Naive thymus-derived CD8-positive, alpha-beta T cell (primary cell): ENCODE data around the gene SNX22. TPM values are rescaled to one million over a fixed set of nuclear protein-coding genes. Genes with fewer than 3 reads are reported as not detected.

ENCODE experiments used
- ATAC-seq, 2 donors: fragments of 150-1000 bp; cut with Tn5 transposase in 1 of 2; sonication (Bioruptor Pico), chemical (Tn5 transposase) in 1 of 2; 1 replicate in 1 of 2; 2 replicates in 1 of 2; pipeline ENCODE4 v1.10.0; 2021; ENCODE audit warnings: mild to moderate bottlenecking in 2 of 2, moderate library complexity in 2 of 2
- POLR2A ChIA-PET: fragments of 350-600 bp; sonication (Branson Sonifier 250); formaldehyde crosslinking; loops from one replicate; lab custom pipeline; 2021; ENCODE audit warnings: antibody characterized with exemption; lab: Charles Lee
- DNase-seq, 10 donors: peaks; one replicate each; pipeline versions ENCODE4 v3.0.0 to v3.0.0-alpha.2; 2020 to 2022
- H3K27ac Mint-ChIP-seq, 10 donors: one replicate each; pipeline ENCODE4 v1.8.0; 2020 to 2022; ENCODE audit warnings: mild to moderate bottlenecking in 10 of 10, mixed read lengths in 10 of 10, moderate library complexity in 4 of 10, inconsistent platforms in 1 of 10
- H3K27me3 Mint-ChIP-seq, 5 donors: one replicate each; pipeline ENCODE4 v1.8.0; 2021 to 2022; ENCODE audit warnings: mixed read lengths in 5 of 5
- H3K36me3 Mint-ChIP-seq, 3 donors: one replicate each; pipeline ENCODE4 v1.8.0; 2020 to 2022; ENCODE audit warnings: mixed read lengths in 3 of 3, mild to moderate bottlenecking in 2 of 3, inconsistent platforms in 1 of 3
- H3K4me1 Mint-ChIP-seq, 4 donors: one replicate each; pipeline ENCODE4 v1.8.0; 2021 to 2022; ENCODE audit warnings: mixed read lengths in 4 of 4
- H3K4me3 Mint-ChIP-seq, 10 donors: one replicate each; pipeline ENCODE4 v1.8.0; 2020 to 2022; ENCODE audit warnings: mild to moderate bottlenecking in 10 of 10, mixed read lengths in 10 of 10, moderate library complexity in 6 of 10, inconsistent platforms in 1 of 10
- H3K9me3 Mint-ChIP-seq, 9 donors: one replicate each; pipeline ENCODE4 v1.8.0; 2020 to 2022; ENCODE audit warnings: mixed read lengths in 9 of 9, mild to moderate bottlenecking in 3 of 9, inconsistent platforms in 1 of 9, moderate library complexity in 1 of 9
- polyA plus RNA-seq, 3 donors: library from polyadenylated mRNA; unstranded; fragments of 300-500 nt; fragmentation: Illumina TruSeq; gene quantifications; one replicate each; pipeline ENCODE4 v1.2.3, GENCODE V29; 2021
- total RNA-seq, 8 experiments: library from RNA in 2 of 8; stranded (reverse) in 2 of 8; gene quantifications; one replicate each; pipeline ENCODE4 v1.2.3 and lab custom pipeline; 2021 to 2026

Gene SNX22
- total and polyA plus RNA-seq, 5 experiments from 2014 or later = 0.64 to 4.4 (median 0.99) TPM

DNA sequence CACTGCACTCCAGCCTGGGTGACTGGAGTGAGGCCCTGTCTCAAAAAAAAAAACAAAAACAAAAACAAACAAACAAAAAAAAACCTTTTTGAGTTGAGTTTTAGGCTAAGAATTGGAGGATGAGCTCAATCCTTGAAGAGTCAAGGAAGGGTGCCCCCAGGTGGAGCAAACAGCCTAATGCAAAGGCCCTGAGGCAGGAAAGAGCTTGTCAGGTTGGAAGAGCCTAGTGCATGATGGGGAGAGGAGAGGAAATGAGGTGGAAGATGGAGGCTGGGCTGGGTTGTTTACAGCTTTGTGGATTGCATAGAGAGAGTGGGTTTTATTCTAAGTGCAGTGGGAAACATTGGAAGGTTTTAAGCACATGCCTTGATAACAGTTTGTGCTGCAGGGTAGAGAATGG lies 2.1 kb upstream of the SNX22 start:
- ATAC-seq (no peak), DNase-seq (no peak)
- no peaks in the 10 kb centered on the region for H3K9me3 Mint-ChIP-seq
- peaks cover 0 to 12% (median 2%) of the 10 kb centered on the region in 3 donors for H3K36me3 Mint-ChIP-seq
- peak overlapping the region in 7 of 10 donors; percentile 9 to 63 (median 38) for H3K4me3 Mint-ChIP-seq
- peak overlapping the region in 5 of 10 donors; percentile 1 to 35 (median 10) for H3K27ac Mint-ChIP-seq
- peaks cover 0 to 10% (median 1%) of the 10 kb centered on the region in 5 donors for H3K27me3 Mint-ChIP-seq
- H3K4me1 Mint-ChIP-seq = peaks cover 14 to 39% (median 35%) of the 10 kb centered on the region in 4 donors
- POLR2A ChIA-PET = interaction anchor here (1.6 to 3.8 kb wide), 2 partner anchors 13 to 54 kb away, joined by 5 to 20 read pairs; partner anchors contain the start of genes PPIB and SNX1

DNA sequence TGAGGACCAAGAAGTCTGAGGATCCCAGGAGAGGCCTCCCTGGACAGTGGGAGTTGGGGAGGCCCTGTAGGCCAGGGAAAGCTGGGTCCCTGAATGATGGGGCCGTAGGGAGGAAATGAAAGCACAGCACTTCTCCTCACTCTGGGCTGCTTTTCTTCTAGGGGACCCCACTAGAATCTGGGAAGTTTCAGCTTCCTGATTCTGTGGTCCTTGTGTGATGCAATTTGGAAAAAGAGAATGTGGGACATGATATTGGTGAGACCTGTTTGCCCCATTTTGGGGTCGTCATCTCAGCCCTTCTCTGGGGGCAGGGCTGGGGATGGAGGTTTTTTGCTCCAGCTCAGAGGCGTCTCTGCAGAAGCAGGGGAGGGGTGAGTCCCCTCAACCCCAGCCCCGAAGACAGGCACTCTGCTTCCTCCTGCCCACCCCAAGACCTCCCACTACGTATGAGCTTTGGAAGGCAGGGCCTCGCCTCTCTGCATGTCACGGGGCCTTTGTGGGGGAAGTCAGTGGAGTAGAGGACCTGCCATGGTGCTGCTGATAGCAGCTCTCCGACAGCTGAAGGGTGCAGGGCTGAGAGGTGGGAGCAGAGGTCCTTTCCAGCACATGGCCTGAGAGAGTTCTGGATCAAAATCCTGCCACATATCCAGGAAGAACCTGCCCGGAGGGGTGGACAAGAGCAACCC lies 1.5 kb upstream of the SNX22 start:
- ATAC-seq (no peak), DNase-seq (no peak)
- H3K27me3 Mint-ChIP-seq = peaks cover 0 to 10% (median 1%) of the 10 kb centered on the region in 5 donors
- POLR2A ChIA-PET = interaction anchor here (1.6 to 3.8 kb wide), 2 partner anchors 13 to 55 kb away, joined by 5 to 20 read pairs; partner anchors contain the start of genes PPIB and SNX1
- peaks cover 14 to 40% (median 35%) of the 10 kb centered on the region in 4 donors for H3K4me1 Mint-ChIP-seq
- peaks cover 0 to 9% (median 0%) of the 10 kb centered on the region in 3 donors for H3K36me3 Mint-ChIP-seq
- no peaks in the 10 kb centered on the region for H3K9me3 Mint-ChIP-seq
- peak overlapping the region in 9 of 10 donors; percentile 9 to 63 (median 45) for H3K4me3 Mint-ChIP-seq
- H3K27ac Mint-ChIP-seq = peak overlapping the region in 4 of 10 donors; percentile 10 to 43 (median 26)

DNA sequence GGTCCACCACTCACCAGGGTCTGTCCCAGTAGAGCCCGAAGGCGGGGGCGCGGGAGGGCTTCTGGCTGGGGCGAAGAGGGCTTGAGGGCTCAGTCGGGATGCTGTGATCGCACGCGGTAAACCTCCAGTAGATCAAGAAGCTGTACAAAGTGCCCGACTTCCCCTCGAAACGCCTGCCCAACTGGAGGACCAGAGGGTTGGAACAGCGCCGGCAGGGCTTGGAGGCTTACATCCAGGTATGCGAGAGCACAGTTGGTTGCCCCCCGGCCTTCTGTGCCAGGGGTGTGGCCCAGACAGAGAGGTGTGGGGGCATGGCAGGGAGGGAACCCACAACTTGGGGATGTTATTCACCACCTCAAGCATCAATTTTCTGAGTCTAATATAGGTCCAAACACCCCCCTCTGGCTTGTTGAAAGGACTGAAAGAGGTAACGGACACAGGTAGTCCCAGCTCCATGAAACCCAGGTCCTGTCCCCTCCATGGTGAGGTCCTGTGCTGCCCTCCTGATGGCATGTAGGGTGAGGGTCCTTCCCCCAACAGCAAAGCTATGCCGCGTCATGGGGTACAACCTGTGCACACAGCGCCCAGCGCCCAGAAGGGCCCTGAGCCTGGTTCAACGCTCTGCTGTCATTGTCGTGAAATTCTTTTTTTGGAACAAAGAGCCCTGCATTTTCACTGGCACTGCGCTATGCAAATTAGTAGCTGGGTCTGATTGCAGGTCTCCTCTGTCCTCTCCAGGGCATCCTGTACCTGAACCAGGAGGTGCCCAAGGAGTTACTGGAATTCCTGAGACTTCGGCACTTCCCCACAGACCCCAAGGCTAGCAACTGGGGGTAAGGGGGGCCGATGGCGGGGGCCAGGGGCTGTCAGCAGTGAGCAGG lies 1.2 kb downstream of the SNX22 start:
- Mint-ChIP-seq H3K9me3 (no peaks in the 10 kb centered on the region), H3K4me1 (peaks cover 14 to 48% (median 40%) of the 10 kb centered on the region in 4 donors), H3K27me3 (peaks cover 0 to 10% (median 1%) of the 10 kb centered on the region in 5 donors), H3K36me3 (peaks cover 0 to 32% (median 3%) of the 10 kb centered on the region in 3 donors), H3K4me3 (peak overlapping the region; percentile 58 to 92 (median 80)), H3K27ac (peak overlapping the region in 4 of 10 donors; percentile 40 to 80 (median 60))
- POLR2A ChIA-PET = interaction anchor here (0.5 to 3.0 kb wide), 6 partner anchors 8 to 1281 kb away, joined by 3 to 38 read pairs (median 6); partner anchors contain the start of genes CIAO2A, PPIB and SNX1
- peak in 3 of 10 donors; percentile 22 to 29 (median 27) for DNase-seq
- ATAC-seq = peak in 1 of 2 donors; percentile 13

DNA sequence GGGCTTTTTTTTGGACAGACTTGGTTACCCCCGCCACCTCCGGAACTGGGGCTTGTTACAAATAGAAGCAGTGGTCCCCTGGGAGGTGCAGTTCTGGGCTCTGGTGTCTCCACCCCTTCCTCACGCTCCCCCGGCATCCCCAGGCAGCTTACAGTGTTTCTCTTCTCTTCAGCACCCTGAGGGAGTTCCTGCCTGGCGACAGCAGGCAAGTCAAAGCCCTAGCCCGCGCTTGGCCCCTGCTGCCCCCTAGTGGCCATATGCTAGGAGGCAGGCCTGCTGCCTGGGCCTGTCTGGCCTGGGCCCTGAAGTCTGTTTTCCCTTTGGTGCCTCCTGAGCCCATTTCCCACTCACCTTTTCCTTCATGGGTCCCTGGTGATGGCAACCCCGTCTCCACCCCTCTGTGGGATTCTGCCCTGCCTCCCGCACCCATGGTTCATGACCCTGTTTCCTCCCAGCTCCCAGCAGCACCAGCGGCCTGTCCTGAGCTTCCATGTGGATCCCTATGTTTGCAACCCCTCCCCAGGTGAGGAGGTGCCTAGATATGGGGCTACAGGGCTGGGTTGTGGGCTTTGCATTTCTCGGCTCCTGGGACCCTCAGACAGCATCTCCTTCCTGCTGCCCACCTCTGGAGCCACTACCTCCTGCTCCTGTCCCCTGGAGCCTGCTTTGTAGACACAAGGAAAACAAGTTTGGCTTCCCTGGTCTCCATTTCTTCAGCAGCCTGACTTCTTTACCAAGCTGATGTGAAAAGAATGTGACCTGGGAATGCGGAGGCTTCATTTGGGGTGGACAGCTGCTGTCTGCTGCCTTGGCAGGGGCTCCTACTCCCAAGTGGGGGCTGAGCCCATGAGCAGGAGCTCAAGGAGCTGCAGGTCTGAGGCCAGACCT lies 2.2 kb downstream of the SNX22 start:
- Mint-ChIP-seq H3K27ac (peak overlapping the region in 8 of 10 donors; percentile 25 to 92 (median 68)), H3K9me3 (no peaks in the 10 kb centered on the region), H3K27me3 (peaks cover 0 to 10% (median 1%) of the 10 kb centered on the region in 5 donors), H3K4me3 (peak overlapping the region; percentile 51 to 92 (median 82)), H3K36me3 (peaks cover 0 to 42% (median 6%) of the 10 kb centered on the region in 3 donors), H3K4me1 (peaks cover 20 to 54% (median 49%) of the 10 kb centered on the region in 4 donors)
- ATAC-seq (peak; percentile 85 to 94), DNase-seq (peak; percentile 78 to 93 (median 90))
- POLR2A ChIA-PET = interaction anchor here (0.5 to 3.0 kb wide), 6 partner anchors 9 to 1282 kb away, joined by 3 to 38 read pairs (median 6); partner anchors contain the start of genes CIAO2A, PPIB and SNX1

DNA sequence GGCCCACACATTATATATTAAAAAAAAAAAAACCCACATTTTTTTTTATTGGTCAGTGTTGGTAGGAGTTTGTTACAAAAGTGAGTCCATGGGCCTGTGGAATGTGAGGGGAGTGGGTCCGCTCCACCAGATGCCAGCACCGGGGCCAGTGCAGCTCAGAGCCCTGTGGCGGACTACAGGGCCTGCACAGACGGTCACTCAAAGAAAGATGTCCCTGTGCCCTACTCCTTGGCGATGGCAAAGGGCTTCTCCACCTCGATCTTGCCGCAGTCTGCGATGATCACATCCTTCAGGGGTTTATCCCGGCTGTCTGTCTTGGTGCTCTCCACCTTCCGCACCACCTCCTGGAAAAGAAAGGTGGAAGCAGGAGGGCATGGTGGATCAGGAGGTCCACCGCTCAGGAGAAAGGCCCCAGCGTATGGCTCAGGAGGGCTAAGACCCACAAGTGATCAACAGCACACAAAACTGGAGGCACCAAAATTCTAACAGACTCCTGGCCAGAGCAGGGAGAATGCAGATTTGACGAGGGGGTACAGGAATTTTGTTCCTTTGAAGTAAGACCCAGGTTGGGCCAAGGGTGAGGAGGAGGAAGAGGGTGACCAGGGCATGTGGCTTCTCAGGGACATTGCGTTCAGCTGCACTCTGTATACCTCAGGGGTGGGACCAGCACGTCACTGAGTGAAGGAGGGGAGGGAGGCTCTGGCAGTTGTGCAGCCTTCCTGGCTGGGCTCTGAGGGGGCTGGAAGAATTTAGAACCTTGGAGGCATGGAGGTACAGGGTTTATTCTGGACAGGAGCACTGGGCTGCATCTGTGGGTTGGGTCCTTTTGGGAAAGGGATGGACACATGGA lies 4.5 kb downstream of the SNX22 start:
- peaks cover 0 to 7% (median under 1%) of the 10 kb centered on the region in 5 donors for H3K27me3 Mint-ChIP-seq
- peak overlapping the region in 5 of 10 donors; percentile 29 to 55 (median 51) for H3K27ac Mint-ChIP-seq
- peaks cover 6 to 59% (median 12%) of the 10 kb centered on the region in 3 donors for H3K36me3 Mint-ChIP-seq
- peaks cover 21 to 53% (median 47%) of the 10 kb centered on the region in 4 donors for H3K4me1 Mint-ChIP-seq
- ATAC-seq (no peak), DNase-seq (no peak)
- H3K4me3 Mint-ChIP-seq = peak overlapping the region in 1 of 10 donors; percentile 48
- no peaks in the 10 kb centered on the region for H3K9me3 Mint-ChIP-seq
- POLR2A ChIA-PET = interaction anchor here (0.7 kb wide), 2 partner anchors 203 to 481 kb away, joined by 3 to 4 read pairs; no protein-coding TSS in a partner anchor

DNA sequence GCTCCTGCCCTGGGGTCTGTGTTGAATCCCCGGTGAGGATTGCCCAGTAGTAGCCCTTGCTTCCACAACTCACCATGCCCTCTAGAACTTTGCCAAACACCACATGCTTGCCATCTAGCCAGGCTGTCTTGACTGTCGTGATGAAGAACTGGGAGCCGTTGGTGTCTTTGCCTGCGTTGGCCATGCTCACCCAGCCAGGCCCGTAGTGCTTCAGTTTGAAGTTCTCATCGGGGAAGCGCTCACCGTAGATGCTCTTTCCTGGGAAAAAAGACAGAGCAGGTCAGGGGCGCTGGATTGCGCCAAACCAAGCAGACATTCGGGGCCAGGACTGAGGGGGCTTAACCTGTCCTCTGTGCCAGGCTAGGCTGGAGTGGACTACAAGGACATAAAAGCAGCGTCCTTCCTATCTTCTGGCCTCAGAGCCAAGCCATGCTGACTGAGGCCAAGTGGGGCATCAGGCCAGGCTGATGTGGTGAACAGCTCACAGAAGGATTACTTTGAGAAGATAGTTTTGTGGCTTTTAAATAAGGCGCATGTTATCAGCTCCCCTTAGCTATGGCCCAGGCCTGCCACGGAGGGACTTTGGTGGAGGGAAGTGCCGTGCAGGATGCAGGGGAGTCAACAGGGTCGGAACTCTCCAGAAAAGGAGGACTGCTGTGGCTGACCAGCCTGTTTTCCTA lies 5.3 kb downstream of the SNX22 start:
- Mint-ChIP-seq H3K4me3 (peak overlapping the region in 2 of 10 donors; percentile 18 to 52), H3K4me1 (peaks cover 20 to 55% (median 47%) of the 10 kb centered on the region in 4 donors), H3K27me3 (peaks cover 0 to 6% (median 0%) of the 10 kb centered on the region in 5 donors), H3K27ac (peak overlapping the region in 4 of 10 donors; percentile 31 to 82 (median 52)), H3K9me3 (no peaks in the 10 kb centered on the region), H3K36me3 (peaks cover 6 to 59% (median 12%) of the 10 kb centered on the region in 3 donors)
- POLR2A ChIA-PET = no interaction called here
- ATAC-seq (no peak), DNase-seq (no peak)

DNA sequence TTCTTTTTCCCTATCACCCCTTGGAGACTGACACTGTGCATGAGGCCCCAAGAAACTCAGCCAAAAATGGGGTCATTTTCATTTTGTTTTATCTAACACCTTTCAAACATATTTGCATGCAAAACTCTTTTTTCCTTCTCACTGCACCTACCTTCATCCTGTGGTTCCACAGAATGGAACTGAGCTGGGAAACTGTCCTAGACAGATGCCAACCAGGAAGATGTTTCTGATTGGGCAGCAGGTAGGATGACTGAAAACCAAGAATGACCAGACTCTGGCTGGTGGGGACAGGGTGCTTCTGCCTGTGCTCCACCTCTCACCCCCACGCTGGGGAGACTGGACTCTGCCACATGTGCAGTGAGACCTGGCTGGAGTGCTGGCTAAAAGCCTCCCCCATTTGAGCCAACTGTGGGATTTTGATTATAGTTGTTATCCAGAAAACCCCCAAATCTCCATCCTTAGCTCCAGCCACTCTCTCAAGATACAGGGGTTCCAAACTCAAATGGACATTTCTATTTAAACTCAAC lies 6.1 kb downstream of the SNX22 start:
- no peaks in the 10 kb centered on the region for H3K9me3 Mint-ChIP-seq
- DNase-seq = no peak
- no peak for ATAC-seq
- peaks cover 20 to 58% (median 49%) of the 10 kb centered on the region in 4 donors for H3K4me1 Mint-ChIP-seq
- H3K27me3 Mint-ChIP-seq = peaks cover 0 to 3% (median 0%) of the 10 kb centered on the region in 5 donors
- no peak overlapping the region for H3K4me3 Mint-ChIP-seq
- peaks cover 6 to 63% (median 12%) of the 10 kb centered on the region in 3 donors for H3K36me3 Mint-ChIP-seq
- peak overlapping the region in 7 of 10 donors; percentile 22 to 82 (median 77) for H3K27ac Mint-ChIP-seq
- POLR2A ChIA-PET = no interaction called here

DNA sequence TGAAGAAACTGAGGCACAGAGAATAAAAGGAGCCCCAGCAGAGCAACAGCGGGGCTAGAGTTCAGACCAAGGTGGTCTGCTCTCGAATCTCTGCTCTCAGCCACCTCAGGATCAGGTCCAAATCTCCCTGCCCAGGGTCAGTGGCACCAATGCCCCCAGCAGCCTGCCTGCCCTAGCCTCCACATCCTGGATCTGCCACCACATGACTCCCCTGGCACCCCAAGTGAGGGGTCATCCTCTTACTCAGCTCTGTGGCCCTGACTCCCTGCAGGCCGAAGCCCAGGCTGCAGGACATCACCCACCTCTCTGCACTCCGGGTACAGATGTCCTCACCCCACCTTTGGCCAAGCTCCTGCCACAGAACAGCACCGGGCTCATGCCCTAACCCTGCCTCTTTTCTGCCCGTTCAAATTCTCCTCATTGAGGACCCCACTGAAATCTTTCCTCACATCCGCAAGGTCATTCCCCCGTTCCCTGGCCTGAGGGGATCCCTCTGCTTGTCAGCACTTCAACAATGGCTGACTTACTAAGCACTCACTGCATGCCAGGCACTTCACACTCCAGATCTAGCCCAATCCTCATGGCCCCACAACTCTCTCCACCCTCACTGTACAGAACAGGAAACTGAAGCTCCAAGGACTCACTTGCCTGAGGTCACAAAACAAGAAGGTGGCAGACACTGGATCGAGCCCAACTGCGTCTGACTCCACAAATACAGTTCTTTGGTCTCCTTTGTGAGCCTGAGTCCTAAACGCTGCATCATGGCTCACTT lies 7.0 kb downstream of the SNX22 start:
- POLR2A ChIA-PET = interaction anchor here (0.6 kb wide), 1 partner anchor 243 kb away, joined by 3 read pairs; no protein-coding TSS in a partner anchor
- peak overlapping the region; percentile 24 to 91 (median 70) for H3K27ac Mint-ChIP-seq
- H3K4me1 Mint-ChIP-seq = peaks cover 21 to 54% (median 44%) of the 10 kb centered on the region in 4 donors
- ATAC-seq = no peak
- peak overlapping the region in 4 of 10 donors; percentile 10 to 27 (median 21) for H3K4me3 Mint-ChIP-seq
- H3K9me3 Mint-ChIP-seq = no peaks in the 10 kb centered on the region
- peaks cover 6 to 63% (median 12%) of the 10 kb centered on the region in 3 donors for H3K36me3 Mint-ChIP-seq
- no peaks in the 10 kb centered on the region for H3K27me3 Mint-ChIP-seq
- DNase-seq = no peak
